OCI-LY3 (cell line): ENCODE data around the gene MYO15B.

Source experiments
- H2AFZ ChIP-seq: fragments of 200-600, 300-600 bp; shearing (Covaris generic); 2 replicates; pipeline ENCODE4 v1.6.0; 2014; ENCODE audit warnings: antibody characterized with exemption, low read depth, low read length
- H3K27ac ChIP-seq: fragments of 200-600, 300-600 bp; sonication (generic); 2 replicates; pipeline ENCODE4 v1.5.1; 2014; ENCODE audit warnings: mild to moderate bottlenecking, low read length, moderate library complexity, mixed read lengths
- H3K27me3 ChIP-seq: fragments of 200-600, 300-600 bp; sonication (generic); 2 replicates; pipeline ENCODE4 v1.6.1; 2014; ENCODE audit warnings: low read depth, low read length, mixed read lengths
- H3K36me3 ChIP-seq: fragments of 200-600, 300-600 bp; sonication (generic); replicated peaks from 2 replicates; pipeline ENCODE3; 2014; ENCODE audit warnings: low read depth, low read length, mixed read lengths
- H3K4me1 ChIP-seq: fragments of 300-600, 200-600 bp; sonication (generic); 2 replicates; pipeline ENCODE4 v1.6.1; 2014; ENCODE audit warnings: low read length, mixed read lengths
- H3K4me2 ChIP-seq: fragments of 200-600, 300-600 bp; sonication (generic); 2 replicates; pipeline ENCODE4 v1.6.1; 2014; ENCODE audit warnings: low read length, mixed read lengths
- H3K4me3 ChIP-seq: fragments of 300-600, 200-600 bp; sonication (generic); 2 replicates; pipeline ENCODE4 v1.5.1; 2014; ENCODE audit warnings: antibody characterized with exemption, mild to moderate bottlenecking, low read length, moderate library complexity
- H3K79me2 ChIP-seq: fragments of 300-600, 200-600 bp; shearing (Covaris generic); 2 replicates; pipeline ENCODE4 v1.6.1; 2014; ENCODE audit warnings: mild to moderate bottlenecking, low read length, mixed read lengths
- H3K9ac ChIP-seq: fragments of 300-600, 200-600 bp; shearing (Covaris generic); 2 replicates; pipeline ENCODE4 v1.6.0; 2014; ENCODE audit warnings: mild to moderate bottlenecking, low read length, moderate library complexity
- H3K9me3 ChIP-seq: fragments of 200-600, 300-600 bp; shearing (Covaris generic); 2 replicates; pipeline ENCODE4 v1.6.1; 2014; ENCODE audit warnings: low read length, mixed read lengths; ENCODE audit not compliant: insufficient read depth
- H4K20me1 ChIP-seq: fragments of 200-600, 300-600 bp; sonication (generic); 2 replicates; pipeline ENCODE4 v1.6.1; 2016; ENCODE audit warnings: low read length, mixed read lengths; ENCODE audit not compliant: insufficient read depth
- EZH2phosphoT487 ChIP-seq: fragments of 200-600 bp; shearing (Covaris generic); IDR thresholded peaks from 2 replicates; pipeline ENCODE4 v1.6.1; 2018; ENCODE audit warnings: antibody characterized with exemption, mixed run types, low read depth
- TF ChIP-seq, protein P1 (sequence below): fragments of 200-600, 300-600 bp; sonication (generic); IDR thresholded peaks from 2 replicates; pipeline ENCODE4 v1.5.1; 2014; ENCODE audit warnings: antibody characterized with exemption, low read length, low read depth

The MYO15B gene

DNA sequence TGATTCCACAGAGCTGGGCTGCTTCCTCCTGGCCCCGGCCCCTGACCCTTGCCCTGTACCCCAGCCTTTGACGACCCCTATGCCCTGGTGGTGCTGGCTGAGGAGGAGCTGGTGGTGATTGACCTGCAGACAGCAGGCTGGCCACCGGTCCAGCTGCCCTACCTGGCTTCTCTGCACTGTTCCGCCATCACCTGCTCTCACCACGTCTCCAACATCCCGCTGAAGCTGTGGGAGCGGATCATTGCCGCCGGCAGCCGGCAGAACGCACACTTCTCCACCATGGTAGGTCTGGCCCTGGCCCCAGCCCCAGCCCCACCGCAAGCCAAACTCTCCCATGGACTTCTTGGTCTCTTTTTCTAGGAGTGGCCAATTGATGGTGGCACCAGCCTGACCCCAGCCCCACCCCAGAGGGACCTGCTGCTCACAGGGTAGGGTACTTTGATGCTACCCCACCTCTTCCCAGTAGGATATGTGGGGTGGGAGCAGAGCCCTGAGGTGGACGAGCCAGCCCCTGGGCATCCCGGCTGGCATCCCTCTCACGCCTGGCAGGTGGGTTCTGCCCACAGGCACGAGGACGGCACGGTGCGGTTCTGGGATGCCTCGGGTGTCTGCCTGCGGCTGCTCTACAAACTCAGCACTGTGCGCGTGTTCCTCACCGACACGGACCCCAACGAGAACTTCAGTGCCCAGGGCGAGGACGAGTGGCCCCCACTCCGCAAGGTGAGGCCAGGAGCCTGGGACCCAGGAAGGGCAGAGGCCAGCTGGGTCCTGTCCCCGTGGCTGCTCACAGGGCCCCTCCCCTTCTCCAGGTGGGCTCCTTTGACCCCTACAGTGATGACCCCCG, 19.0 kb upstream of the MYO15B start:
- no peaks in the 10 kb centered on the region for H3K27me3 ChIP-seq
- H2AFZ ChIP-seq, result no peak overlapping the region
- no peaks in the 10 kb centered on the region for H4K20me1 ChIP-seq
- H3K9me3 ChIP-seq, result no peaks in the 10 kb centered on the region
- no peaks in the 10 kb centered on the region for H3K36me3 ChIP-seq
- H3K79me2 ChIP-seq, result peaks cover 4% of the 10 kb centered on the region; the same call in 1 of the 2 replicates
- H3K27ac ChIP-seq, result no peak overlapping the region
- H3K4me1 ChIP-seq, result peaks cover 27% of the 10 kb centered on the region
- no peak overlapping the region for H3K4me3 ChIP-seq
- TF ChIP-seq, protein P1, sequence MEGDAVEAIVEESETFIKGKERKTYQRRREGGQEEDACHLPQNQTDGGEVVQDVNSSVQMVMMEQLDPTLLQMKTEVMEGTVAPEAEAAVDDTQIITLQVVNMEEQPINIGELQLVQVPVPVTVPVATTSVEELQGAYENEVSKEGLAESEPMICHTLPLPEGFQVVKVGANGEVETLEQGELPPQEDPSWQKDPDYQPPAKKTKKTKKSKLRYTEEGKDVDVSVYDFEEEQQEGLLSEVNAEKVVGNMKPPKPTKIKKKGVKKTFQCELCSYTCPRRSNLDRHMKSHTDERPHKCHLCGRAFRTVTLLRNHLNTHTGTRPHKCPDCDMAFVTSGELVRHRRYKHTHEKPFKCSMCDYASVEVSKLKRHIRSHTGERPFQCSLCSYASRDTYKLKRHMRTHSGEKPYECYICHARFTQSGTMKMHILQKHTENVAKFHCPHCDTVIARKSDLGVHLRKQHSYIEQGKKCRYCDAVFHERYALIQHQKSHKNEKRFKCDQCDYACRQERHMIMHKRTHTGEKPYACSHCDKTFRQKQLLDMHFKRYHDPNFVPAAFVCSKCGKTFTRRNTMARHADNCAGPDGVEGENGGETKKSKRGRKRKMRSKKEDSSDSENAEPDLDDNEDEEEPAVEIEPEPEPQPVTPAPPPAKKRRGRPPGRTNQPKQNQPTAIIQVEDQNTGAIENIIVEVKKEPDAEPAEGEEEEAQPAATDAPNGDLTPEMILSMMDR, result no peak
- no peak for TF ChIP-seq EZH2phosphoT487
- H3K4me2 ChIP-seq, result no peak overlapping the region
- H3K9ac ChIP-seq, result no peak overlapping the region

DNA sequence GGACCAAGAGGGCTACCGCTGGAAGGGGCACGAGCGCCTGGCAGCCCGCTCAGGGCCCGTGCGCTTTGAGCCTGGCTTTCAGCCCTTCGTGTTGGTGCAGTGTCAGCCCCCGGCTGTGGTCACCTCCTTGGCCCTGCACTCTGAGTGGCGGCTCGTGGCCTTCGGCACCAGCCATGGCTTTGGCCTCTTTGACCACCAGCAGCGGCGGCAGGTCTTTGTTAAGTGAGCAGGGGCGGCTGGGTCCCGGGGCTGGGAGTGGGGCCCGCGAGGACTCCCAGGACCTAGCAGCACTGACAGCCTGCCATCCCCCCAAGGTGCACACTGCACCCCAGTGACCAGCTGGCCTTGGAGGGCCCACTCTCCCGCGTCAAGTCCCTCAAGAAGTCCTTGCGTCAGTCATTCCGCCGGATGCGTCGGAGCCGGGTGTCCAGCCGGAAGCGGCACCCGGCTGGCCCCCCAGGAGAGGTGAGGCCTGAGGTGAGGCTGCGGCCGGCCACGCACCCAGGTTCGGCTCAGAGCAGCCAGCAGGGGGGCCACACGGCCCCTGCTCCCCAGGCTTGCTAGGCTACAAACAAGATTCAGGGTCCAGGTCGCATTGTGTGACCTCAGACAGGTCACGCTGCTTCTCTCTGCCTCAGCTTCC, 17.4 kb upstream of the MYO15B start:
- peak overlapping the region; percentile 79; the same call in 1 of the 2 replicates for H3K9ac ChIP-seq

DNA sequence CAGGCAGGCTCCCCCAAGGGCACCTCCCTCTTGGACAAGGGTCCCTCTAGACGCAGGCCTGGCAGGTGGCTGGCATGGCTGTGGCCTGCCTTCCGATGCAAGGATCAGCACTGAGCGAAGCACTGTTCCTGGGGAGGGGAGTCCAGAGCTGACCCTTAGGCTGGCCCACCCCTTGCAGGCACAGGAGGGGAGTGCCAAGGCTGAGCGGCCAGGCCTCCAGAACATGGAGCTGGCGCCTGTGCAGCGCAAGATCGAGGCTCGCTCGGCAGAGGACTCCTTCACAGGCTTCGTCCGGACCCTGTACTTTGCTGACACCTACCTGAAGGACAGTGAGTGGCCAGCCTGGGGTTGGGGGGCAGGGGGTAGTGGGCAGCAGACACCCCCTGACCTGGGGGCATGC, 16.8 kb upstream of the MYO15B start:
- H3K4me3 ChIP-seq, result peak overlapping the region; percentile 75

More for the DNA sequence above, 17.4 kb upstream of the MYO15B start:
- peak overlapping the region; percentile 75; the same call in 1 of the 2 replicates for H3K4me3 ChIP-seq
- H3K4me1 ChIP-seq, result peaks cover 27% of the 10 kb centered on the region
- no peak overlapping the region for H2AFZ ChIP-seq
- TF ChIP-seq EZH2phosphoT487, result no peak
- TF ChIP-seq, protein P1, result no peak
- no peaks in the 10 kb centered on the region for H4K20me1 ChIP-seq
- H3K36me3 ChIP-seq, result no peaks in the 10 kb centered on the region
- peak overlapping the region; percentile 86 for H3K4me2 ChIP-seq
- H3K9me3 ChIP-seq, result no peaks in the 10 kb centered on the region
- H3K27ac ChIP-seq, result peak overlapping the region; percentile 72; the same call in 1 of the 2 replicates
- H3K27me3 ChIP-seq, result no peaks in the 10 kb centered on the region
- peaks cover 4% of the 10 kb centered on the region; the same call in 1 of the 2 replicates for H3K79me2 ChIP-seq

More for the DNA sequence above, 16.8 kb upstream of the MYO15B start:
- no peaks in the 10 kb centered on the region for H3K36me3 ChIP-seq
- H3K4me1 ChIP-seq, result peaks cover 27% of the 10 kb centered on the region
- H3K9me3 ChIP-seq, result no peaks in the 10 kb centered on the region
- no peak for TF ChIP-seq EZH2phosphoT487
- TF ChIP-seq, protein P1, result no peak
- peaks cover 4% of the 10 kb centered on the region; the same call in 1 of the 2 replicates for H3K79me2 ChIP-seq
- peak overlapping the region; percentile 79 for H3K9ac ChIP-seq
- no peaks in the 10 kb centered on the region for H3K27me3 ChIP-seq
- H2AFZ ChIP-seq, result 0 out of 2 replicates have a peak overlapping the region, but pooled peaks have one; percentile 82
- H4K20me1 ChIP-seq, result no peaks in the 10 kb centered on the region
- peak overlapping the region; percentile 86 for H3K4me2 ChIP-seq
- H3K27ac ChIP-seq, result peak overlapping the region; percentile 72
